Subcutaneous adipose tissue (tissue), 4 donors: Measurements from ENCODE around the gene LIMK1. TPM values are rescaled to one million over a fixed set of nuclear protein-coding genes. Genes with fewer than 3 reads are reported as not detected.

Experiments used
- total RNA-seq, 4 donors: library from RNA; depleted of rRNA; stranded (reverse); fragments of >200 nt; gene quantifications; one replicate each; pipeline ENCODE4 v1.1.0, GENCODE V29; 2016
- TF ChIP-seq, protein P1 (sequence below): fragments of 450-650 bp; IDR thresholded peaks from one replicate; pipeline ENCODE4 v1.5.1; 2016; ENCODE audit warnings: low read depth, mild to moderate bottlenecking, control low read depth, antibody characterized with exemption, moderate library complexity

The LIMK1 gene
- total RNA-seq, 4 donors from 2014 or later, result 6.4 to 37.6 (median 9.8) TPM

GRCh38 chr7:74119831-74120230 is 36.2 kb downstream of the LIMK1 start:
- TF ChIP-seq, protein P1, sequence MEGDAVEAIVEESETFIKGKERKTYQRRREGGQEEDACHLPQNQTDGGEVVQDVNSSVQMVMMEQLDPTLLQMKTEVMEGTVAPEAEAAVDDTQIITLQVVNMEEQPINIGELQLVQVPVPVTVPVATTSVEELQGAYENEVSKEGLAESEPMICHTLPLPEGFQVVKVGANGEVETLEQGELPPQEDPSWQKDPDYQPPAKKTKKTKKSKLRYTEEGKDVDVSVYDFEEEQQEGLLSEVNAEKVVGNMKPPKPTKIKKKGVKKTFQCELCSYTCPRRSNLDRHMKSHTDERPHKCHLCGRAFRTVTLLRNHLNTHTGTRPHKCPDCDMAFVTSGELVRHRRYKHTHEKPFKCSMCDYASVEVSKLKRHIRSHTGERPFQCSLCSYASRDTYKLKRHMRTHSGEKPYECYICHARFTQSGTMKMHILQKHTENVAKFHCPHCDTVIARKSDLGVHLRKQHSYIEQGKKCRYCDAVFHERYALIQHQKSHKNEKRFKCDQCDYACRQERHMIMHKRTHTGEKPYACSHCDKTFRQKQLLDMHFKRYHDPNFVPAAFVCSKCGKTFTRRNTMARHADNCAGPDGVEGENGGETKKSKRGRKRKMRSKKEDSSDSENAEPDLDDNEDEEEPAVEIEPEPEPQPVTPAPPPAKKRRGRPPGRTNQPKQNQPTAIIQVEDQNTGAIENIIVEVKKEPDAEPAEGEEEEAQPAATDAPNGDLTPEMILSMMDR, result no peak

- TF ChIP-seq, protein P1, result no peak
Observed at GRCh38 chr7:74121401-74122249, 38.0 kb downstream of the LIMK1 start.

DNA sequence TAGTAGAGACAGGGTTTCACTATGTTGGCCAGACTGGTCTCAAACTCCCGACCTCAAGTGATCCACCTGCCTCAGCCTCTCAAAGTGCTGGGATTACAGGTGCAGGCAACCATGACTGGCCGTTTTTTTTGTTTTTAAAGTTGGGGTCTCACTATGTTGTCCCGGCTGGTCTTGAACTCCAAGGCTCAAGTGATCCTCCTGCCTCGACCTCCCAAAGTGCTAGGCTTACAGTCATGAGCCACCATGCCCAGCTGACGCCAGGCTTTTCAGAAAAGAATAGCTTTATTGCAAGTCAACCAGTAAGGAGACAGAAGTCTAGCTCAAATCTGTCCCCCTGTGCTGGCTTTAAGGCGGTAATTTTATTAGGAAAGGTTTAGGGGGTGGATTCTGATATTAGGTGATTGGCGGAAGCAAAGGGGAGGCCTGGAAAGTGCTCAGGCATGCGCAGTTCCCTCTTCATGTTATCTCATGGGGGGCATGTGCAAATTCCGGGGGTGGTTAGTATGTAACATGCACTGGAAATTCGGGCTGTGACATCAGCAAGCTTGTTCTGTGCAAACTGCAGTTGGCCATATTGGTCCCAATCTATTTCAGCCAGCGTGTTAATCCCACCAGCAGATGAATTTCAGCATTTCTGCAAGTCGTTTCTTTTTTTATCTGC is 42.7 kb downstream of the LIMK1 start:
- TF ChIP-seq, protein P1, result no peak

GRCh38 chr7:74129887-74130286 is 46.3 kb downstream of the LIMK1 start:
- TF ChIP-seq, protein P1, result no peak

DNA sequence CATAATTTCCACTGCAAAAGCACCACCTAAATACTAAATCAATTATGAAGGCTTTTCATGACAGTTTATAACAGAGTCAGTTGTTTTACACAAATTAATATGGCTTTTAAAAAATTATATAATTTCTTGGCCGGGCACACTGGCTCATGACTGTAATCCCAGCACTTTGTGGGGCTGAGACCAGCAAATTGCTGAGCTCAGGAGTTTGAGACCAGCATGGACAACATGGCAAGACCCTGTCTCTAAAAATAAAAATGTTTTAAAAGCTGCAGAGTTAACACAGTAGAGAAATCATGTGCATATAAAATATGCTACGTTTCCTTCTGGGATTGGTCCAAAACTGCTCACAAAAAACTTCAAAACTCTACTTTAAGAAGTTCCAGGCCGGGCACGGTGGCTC is 46.9 kb downstream of the LIMK1 start:
- TF ChIP-seq, protein P1, result no peak

DNA sequence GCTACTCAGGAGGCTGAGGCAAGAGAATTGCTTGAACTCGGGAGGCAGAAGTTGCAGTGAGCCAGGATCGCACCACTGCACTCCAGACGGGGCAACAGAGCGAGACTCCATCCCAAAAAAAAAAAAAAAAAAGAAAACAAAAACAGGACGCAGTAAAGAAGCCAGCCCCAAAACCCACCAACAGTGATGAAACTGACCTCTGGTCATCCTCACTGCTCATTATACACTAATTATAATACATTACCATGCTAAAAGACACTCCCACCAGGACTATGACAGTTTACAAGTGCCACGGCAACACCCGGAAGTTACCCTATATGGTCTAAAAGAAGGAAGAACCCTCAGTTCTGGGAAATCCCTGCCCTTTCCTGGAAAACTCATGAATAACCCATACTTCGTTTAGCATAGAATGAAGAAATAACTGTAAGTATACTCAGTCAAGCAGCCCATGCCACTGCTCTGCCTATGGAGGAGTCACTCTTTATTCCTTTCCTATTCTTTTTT is 50.6 kb downstream of the LIMK1 start:
- TF ChIP-seq, protein P1, result no peak

GRCh38 chr7:74138334-74138867 is 54.8 kb downstream of the LIMK1 start:
- TF ChIP-seq, protein P1, result no peak
